HG02623 (cell line): ENCODE data around the gene NUP37.

ENCODE experiments used
- ATAC-seq: cut with Tn5 transposase; IDR thresholded peaks from one replicate; pipeline ENCODE4 v1.9.1; 2021; ENCODE audit warnings: moderate library complexity; ENCODE audit not compliant: unreplicated experiment

NUP37 gene

DNA sequence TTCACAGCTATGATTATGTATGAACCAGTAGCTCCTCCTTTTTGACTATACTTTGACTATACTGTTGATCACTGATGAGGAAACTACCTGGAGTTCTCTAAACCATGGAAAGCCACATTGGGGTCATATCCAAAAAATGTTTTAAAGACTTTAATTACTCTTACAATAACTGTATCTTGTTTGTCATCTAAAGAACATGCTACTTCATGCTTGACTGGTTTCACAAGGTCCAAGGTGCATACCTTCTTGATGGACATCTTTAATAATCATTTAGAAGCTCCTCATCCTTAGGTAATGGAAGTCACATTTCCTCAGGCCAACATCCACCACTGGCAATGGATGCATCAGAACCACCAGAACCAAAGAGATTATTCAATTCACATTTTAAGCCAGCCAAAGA lies 88.1 kb downstream of the NUP37 start:
- no peak for ATAC-seq

DNA sequence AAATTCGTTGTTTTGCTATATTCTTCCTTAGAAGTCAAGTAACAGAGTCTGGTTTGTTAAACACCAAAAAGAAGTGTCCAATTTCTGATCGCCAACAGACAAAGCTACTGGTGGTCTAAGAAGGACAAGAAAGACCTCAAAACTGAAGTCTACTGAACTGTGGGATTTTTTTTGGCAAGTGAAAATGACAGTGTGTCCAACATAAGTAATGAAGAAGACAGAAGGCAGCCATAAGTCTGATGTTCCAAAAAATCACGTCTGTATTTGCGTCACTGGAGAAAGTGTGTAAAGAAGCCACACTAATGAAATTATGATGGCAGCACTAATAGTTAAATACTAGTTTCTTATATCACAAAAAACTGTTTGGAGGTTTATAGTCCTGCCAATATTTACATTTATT lies 90.8 kb downstream of the NUP37 start:
- no peak for ATAC-seq

DNA sequence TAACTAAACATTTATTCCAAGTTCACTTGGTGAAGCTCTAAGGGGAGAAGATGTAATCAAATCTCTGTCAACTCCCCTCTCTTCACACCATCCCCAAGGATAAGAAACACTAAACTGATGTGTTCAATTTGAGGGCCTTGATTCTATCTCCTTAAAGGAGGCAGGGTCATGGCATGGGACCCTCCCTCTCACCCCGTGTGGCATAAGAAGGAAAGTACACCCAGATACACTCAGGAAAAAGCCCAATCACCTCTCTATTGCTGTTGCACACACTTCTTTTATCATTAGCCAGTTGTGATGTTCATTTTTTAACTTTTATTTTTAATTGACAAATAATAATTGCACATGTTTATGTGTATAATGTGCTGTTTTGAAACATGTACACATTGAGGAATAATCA lies 93.2 kb downstream of the NUP37 start:
- no peak for ATAC-seq

DNA sequence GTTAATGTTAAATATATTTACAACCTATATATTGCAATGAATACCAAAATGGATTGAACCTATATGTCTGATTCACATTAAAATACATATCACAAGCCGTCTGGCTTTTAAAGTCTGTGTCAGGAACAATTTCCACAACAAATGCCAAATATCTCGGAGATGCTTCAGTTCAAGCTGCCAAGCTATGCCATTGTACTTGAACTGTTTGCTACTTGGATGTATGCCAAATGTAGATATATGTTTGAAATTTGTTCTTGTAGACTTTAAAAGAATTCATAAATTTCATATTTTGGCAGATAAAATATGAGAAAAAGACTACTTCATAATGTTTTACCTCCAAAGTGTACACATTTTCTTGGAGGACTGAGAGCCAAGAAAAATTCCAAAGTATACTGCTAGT lies 95.1 kb downstream of the NUP37 start:
- ATAC-seq: no peak

DNA sequence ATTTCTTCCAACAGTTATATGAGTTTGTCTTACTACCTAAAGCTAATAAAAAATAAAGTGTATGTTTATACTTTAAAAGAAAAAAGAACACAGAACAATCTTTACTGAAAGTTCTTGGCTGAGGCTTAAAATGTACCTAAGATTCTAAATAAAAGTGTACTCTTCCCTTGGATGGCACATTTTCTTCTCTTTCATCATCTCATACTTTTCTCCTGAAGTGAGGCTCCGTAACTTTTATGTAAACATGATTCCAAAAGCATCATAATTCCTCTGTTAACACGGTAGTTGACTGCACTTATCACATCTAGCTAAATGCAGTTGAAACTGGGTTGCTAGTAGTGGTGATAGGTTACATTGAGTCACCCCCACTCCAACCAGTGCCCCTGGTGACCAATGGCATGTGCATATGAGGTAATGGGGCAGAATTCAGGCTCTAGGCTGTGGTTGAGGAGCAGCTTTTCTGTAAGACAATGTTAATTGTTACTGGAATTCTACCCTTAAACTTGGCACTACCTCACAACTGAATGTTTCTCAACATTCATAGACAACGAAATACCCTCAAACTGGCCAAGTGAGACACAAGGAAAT lies 96.5 kb downstream of the NUP37 start:
- ATAC-seq: no peak
